Measurements from ENCODE around the gene CCDC91.

GRCh38 chr12:28316049-28316448 is 125.8 kb downstream of the CCDC91 start:
- TF ChIP-seq CTCF (IDR thresholded peaks at IDR 0.05), result no peak
- TF ChIP-seq POLR2A (IDR thresholded peaks at IDR 0.05), result no peak
